Neural progenitor cell (in vitro differentiated cells): ENCODE results near the gene NUP93. TPM values are rescaled to one million over a fixed set of nuclear protein-coding genes. Genes with fewer than 3 reads are reported as not detected.
"Not testable (repeated sequence)": the region's sequence is repeated elsewhere in the genome, so short reads cannot be mapped to it uniquely, and the experiment has no call there.

ENCODE experiments used
- DNase-seq: peaks from one replicate; pipeline ENCODE4 v3.0.0-alpha.2; 2016; ENCODE audit warnings: low spot score
- H2AFZ ChIP-seq: fragments of 200-600 bp; sonication (generic); replicated peaks from 2 replicates; pipeline ENCODE4 v1.6.1; 2016; ENCODE audit warnings: antibody characterized with exemption
- H3F3A ChIP-seq: fragments of 200-600 bp; sonication (generic); 2 replicates; pipeline ENCODE4 v1.6.1; 2016; ENCODE audit warnings: antibody characterized with exemption, low read depth
- H3K27ac ChIP-seq: fragments of 200-600 bp; sonication (generic); 2 replicates; pipeline ENCODE4 v1.5.1; 2016; ENCODE audit warnings: mild to moderate bottlenecking
- H3K27me3 ChIP-seq: fragments of 200-600 bp; sonication (generic); 2 replicates; pipeline ENCODE4 v1.6.1; 2016; ENCODE audit warnings: mild to moderate bottlenecking, moderate library complexity
- H3K36me3 ChIP-seq: fragments of 200-600 bp; sonication (generic); 2 replicates; pipeline ENCODE4 v1.5.1; 2016
- H3K4me1 ChIP-seq: fragments of 200-600 bp; sonication (generic); 2 replicates; pipeline ENCODE4 v1.6.1; 2016; ENCODE audit warnings: mixed run types
- H3K4me2 ChIP-seq: fragments of 200-600 bp; sonication (generic); 2 replicates; pipeline ENCODE4 v1.6.1; 2016
- H3K4me3 ChIP-seq: fragments of 200-600 bp; sonication (generic); 2 replicates; pipeline ENCODE4 v1.5.1; 2016
- H3K79me2 ChIP-seq: fragments of 200-600 bp; sonication (generic); 2 replicates; pipeline ENCODE4 v1.6.1; 2016; ENCODE audit warnings: low read depth
- H3K9ac ChIP-seq: fragments of 200-600 bp; sonication (generic); 2 replicates; pipeline ENCODE4 v1.6.1; 2016
- H3K9me3 ChIP-seq: fragments of 200-600 bp; sonication (generic); 2 replicates; pipeline ENCODE4 v1.5.1; 2016; ENCODE audit warnings: low read depth
- H4K20me1 ChIP-seq: fragments of 200-600 bp; sonication (generic); 2 replicates; pipeline ENCODE4 v1.6.1; 2016; ENCODE audit warnings: low read depth
- H3K27ac Mint-ChIP-seq: 3 replicates; pipeline ENCODE4 v1.8.0; 2021; ENCODE audit warnings: mixed read lengths
- H3K27me3 Mint-ChIP-seq: 2 replicates; pipeline ENCODE4 v1.8.0; 2022; ENCODE audit warnings: low read depth, mild to moderate bottlenecking, inconsistent platforms, moderate library complexity, mixed read lengths; ENCODE audit not compliant: insufficient read depth
- H3K36me3 Mint-ChIP-seq: 3 replicates; pipeline ENCODE4 v1.8.0; 2021; ENCODE audit warnings: mixed read lengths
- H3K4me1 Mint-ChIP-seq: 3 replicates; pipeline ENCODE4 v1.8.0; 2021; ENCODE audit warnings: mixed read lengths
- H3K4me3 Mint-ChIP-seq: 3 replicates; pipeline ENCODE4 v1.8.0; 2021; ENCODE audit warnings: mild to moderate bottlenecking, moderate library complexity, mixed read lengths
- H3K9me3 Mint-ChIP-seq: 3 replicates; pipeline ENCODE4 v1.8.0; 2020; ENCODE audit warnings: mixed read lengths
- EZH2 ChIP-seq: fragments of 200-600 bp; sonication (generic); IDR thresholded peaks from 2 replicates; pipeline ENCODE4 v1.6.1; 2017; ENCODE audit warnings: antibody characterized with exemption, mild to moderate bottlenecking, moderate library complexity
- EZH2phosphoT487 ChIP-seq: fragments of 200-600 bp; sonication (generic); IDR thresholded peaks from 2 replicates; pipeline ENCODE4 v1.6.1; 2017; ENCODE audit warnings: antibody characterized with exemption
- total RNA-seq: library from RNA; depleted of rRNA; stranded (reverse); fragments of >200 nt; gene quantifications from 2 replicates; pipeline ENCODE4 v1.2.3, GENCODE V29; 2015; ENCODE audit warnings: low replicate concordance
- TF ChIP-seq, protein P1 (sequence below): fragments of 200-600 bp; sonication (generic); IDR thresholded peaks from 2 replicates; pipeline ENCODE4 v1.5.1; 2017; ENCODE audit warnings: antibody characterized with exemption, mild to moderate bottlenecking

Gene NUP93
- total RNA-seq, 1 donor from 2014 or later, result 116 TPM

DNA sequence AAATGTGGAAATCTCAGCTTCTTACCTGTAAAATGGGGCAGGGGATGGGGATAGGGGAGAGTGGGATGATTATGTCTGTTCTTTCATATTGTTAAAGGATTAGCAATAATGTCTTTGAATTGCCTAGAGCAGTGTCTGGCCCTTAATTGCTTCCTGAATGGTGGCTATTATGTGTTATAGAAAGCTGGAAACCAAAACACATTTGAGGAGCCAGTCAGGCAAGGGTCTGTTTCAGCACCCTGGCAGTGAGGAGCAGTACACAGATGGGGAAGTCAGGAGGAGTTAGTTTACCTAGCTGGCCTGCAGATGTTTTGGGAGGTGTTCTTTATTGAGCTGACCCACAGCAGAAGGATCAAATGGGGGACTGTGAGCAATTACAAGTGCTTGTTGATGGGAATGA, 63.0 kb downstream of the NUP93 start:
- H3K4me2 ChIP-seq, result peak overlapping the region; percentile 55
- Mint-ChIP-seq H3K4me1 (peaks cover 14% of the 10 kb centered on the region), H3K9me3 (no peaks in the 10 kb centered on the region), H3K27me3 (no peaks in the 10 kb centered on the region), H3K4me3 (no peak overlapping the region), H3K27ac (no peak overlapping the region), H3K36me3 (no peaks in the 10 kb centered on the region)
- TF ChIP-seq EZH2phosphoT487 (no peak), EZH2 (no peak)
- TF ChIP-seq, protein P1, sequence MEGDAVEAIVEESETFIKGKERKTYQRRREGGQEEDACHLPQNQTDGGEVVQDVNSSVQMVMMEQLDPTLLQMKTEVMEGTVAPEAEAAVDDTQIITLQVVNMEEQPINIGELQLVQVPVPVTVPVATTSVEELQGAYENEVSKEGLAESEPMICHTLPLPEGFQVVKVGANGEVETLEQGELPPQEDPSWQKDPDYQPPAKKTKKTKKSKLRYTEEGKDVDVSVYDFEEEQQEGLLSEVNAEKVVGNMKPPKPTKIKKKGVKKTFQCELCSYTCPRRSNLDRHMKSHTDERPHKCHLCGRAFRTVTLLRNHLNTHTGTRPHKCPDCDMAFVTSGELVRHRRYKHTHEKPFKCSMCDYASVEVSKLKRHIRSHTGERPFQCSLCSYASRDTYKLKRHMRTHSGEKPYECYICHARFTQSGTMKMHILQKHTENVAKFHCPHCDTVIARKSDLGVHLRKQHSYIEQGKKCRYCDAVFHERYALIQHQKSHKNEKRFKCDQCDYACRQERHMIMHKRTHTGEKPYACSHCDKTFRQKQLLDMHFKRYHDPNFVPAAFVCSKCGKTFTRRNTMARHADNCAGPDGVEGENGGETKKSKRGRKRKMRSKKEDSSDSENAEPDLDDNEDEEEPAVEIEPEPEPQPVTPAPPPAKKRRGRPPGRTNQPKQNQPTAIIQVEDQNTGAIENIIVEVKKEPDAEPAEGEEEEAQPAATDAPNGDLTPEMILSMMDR, result no peak
- H3K27me3 ChIP-seq, result no peaks in the 10 kb centered on the region
- DNase-seq, result no peak
- H4K20me1 ChIP-seq, result peaks cover 44% of the 10 kb centered on the region
- no peak overlapping the region for H2AFZ ChIP-seq
- H3K9ac ChIP-seq, result no peak overlapping the region
- H3K79me2 ChIP-seq, result peaks cover 69% of the 10 kb centered on the region
- no peak overlapping the region for H3K4me3 ChIP-seq
- no peaks in the 10 kb centered on the region for H3K36me3 ChIP-seq
- peaks cover 24% of the 10 kb centered on the region for H3K4me1 ChIP-seq
- peak overlapping the region; percentile 80 for H3K27ac ChIP-seq
- H3K9me3 ChIP-seq, result no peaks in the 10 kb centered on the region
- H3F3A ChIP-seq, result peaks cover 13% of the 10 kb centered on the region

DNA sequence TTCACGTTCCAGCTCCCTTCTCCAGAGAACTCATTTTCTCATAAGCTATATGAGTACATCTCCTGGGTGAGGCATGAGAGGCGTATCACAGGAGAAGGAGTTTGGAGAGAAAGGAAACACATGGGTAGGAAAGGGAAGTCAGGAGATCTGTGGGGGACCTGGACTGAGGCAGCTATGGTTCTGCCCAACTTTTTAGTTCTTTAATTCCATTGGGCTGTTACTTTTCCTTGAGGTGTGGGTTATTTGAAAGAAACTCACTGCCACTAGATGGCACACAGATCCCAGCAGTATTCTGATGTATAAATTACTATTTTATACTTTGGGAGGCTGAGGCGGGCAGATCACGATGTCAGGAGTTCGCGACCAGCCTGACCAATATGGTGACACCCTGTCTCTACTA, 63.6 kb downstream of the NUP93 start:
- H3K27me3 Mint-ChIP-seq, result no peaks in the 10 kb centered on the region

DNA sequence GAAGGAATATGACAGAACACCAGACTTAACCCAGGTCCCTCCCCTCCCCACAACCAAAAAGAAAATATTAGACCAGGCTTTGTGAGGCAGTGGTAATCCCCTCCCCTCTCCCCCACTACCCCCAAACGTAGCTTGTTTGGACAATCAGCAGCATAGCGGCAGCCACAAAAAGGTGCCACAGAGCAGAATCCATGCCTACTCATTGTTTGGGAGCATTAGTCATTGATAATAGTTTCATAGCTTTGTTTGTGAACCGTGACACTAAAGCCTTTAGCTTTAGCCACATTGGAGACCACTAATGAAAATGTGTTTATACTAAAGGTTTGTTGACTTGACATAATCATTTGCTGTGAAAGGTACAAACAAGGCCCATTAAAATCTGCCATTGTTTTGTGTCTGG, 65.1 kb downstream of the NUP93 start:
- Histone ChIP-seq H3K4me1 (peaks cover 17% of the 10 kb centered on the region), H2AFZ (no peak overlapping the region), H3K27ac (no peak overlapping the region), H3K4me3 (no peak overlapping the region), H3F3A (peaks cover 13% of the 10 kb centered on the region), H3K27me3 (no peaks in the 10 kb centered on the region), H3K9me3 (no peaks in the 10 kb centered on the region), H3K79me2 (peaks cover 49% of the 10 kb centered on the region), H3K4me2 (peak overlapping the region; percentile 8), H4K20me1 (peaks cover 42% of the 10 kb centered on the region), H3K9ac (no peak overlapping the region), H3K36me3 (no peaks in the 10 kb centered on the region)
- H3K4me1 Mint-ChIP-seq, result peaks cover 12% of the 10 kb centered on the region
- no peak for DNase-seq
- no peak overlapping the region for H3K4me3 Mint-ChIP-seq
- no peaks in the 10 kb centered on the region for H3K9me3 Mint-ChIP-seq
- H3K36me3 Mint-ChIP-seq, result peaks cover 4% of the 10 kb centered on the region
- no peak overlapping the region for H3K27ac Mint-ChIP-seq
- H3K27me3 Mint-ChIP-seq, result no peaks in the 10 kb centered on the region
- TF ChIP-seq, protein P1, result no peak
- no peak for TF ChIP-seq EZH2
- TF ChIP-seq EZH2phosphoT487, result no peak

More for the DNA sequence above, 63.6 kb downstream of the NUP93 start:
- no peak for DNase-seq
- Mint-ChIP-seq H3K9me3 (no peaks in the 10 kb centered on the region), H3K4me3 (no peak overlapping the region), H3K4me1 (peaks cover 12% of the 10 kb centered on the region), H3K27ac (no peak overlapping the region), H3K36me3 (peaks cover 3% of the 10 kb centered on the region)
- H3K4me3 ChIP-seq, result no peak overlapping the region
- peaks cover 18% of the 10 kb centered on the region for H3K4me1 ChIP-seq
- no peak overlapping the region for H2AFZ ChIP-seq
- peaks cover 39% of the 10 kb centered on the region for H4K20me1 ChIP-seq
- H3K4me2 ChIP-seq, result peak overlapping the region; percentile 55
- TF ChIP-seq EZH2phosphoT487, result no peak
- no peak for TF ChIP-seq EZH2
- TF ChIP-seq, protein P1, result peak; percentile 49
- H3F3A ChIP-seq, result peaks cover 13% of the 10 kb centered on the region
- H3K9ac ChIP-seq, result no peak overlapping the region
- H3K79me2 ChIP-seq, result peaks cover 64% of the 10 kb centered on the region
- peak overlapping the region; percentile 80 for H3K27ac ChIP-seq
- H3K9me3 ChIP-seq, result no peaks in the 10 kb centered on the region
- H3K36me3 ChIP-seq, result no peaks in the 10 kb centered on the region
- H3K27me3 ChIP-seq, result no peaks in the 10 kb centered on the region

DNA sequence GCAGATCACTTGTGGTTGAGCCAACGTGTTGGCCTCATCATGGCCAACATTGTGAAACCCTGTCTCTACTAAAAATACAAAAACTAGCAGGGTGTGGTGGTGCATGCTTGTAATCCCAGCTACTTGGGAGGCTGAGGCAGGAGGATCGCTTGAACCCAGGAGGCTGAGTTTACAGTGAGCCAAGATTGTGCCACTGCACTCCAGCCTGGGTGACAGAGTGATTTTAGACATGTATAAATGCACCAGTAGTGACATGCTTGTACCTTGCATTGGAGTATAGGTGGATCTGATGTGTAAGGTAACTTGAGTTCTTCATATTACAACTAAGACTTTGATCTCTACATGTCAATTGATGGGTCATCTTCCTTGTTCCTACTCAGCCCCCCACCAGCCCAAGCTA, 67.1 kb downstream of the NUP93 start:
- H3K4me3 ChIP-seq, result not testable (repeated sequence)

More for the DNA sequence above, 67.1 kb downstream of the NUP93 start:
- not testable (repeated sequence) for H3K9ac ChIP-seq, H3K27me3 Mint-ChIP-seq, H2AFZ ChIP-seq, H3K27me3 ChIP-seq, H3K4me2 ChIP-seq, H3K27ac ChIP-seq, H3K36me3 Mint-ChIP-seq, DNase-seq, H3K9me3 ChIP-seq, H3K27ac Mint-ChIP-seq, H3K4me3 Mint-ChIP-seq, H3K36me3 ChIP-seq, H3K9me3 Mint-ChIP-seq
- Histone ChIP-seq H3F3A (peaks cover 29% of the 10 kb centered on the region), H4K20me1 (peaks cover 43% of the 10 kb centered on the region), H3K4me1 (peaks cover 30% of the 10 kb centered on the region), H3K79me2 (peaks cover 31% of the 10 kb centered on the region)
- peaks cover 23% of the 10 kb centered on the region for H3K4me1 Mint-ChIP-seq
